ENCODE data around the gene SYNE1. TPM values are rescaled to one million over a fixed set of nuclear protein-coding genes. Genes with fewer than 3 reads are reported as not detected.

The SYNE1 gene
- total RNA-seq, 1 donor, result 143 TPM

Other genes with a start within 250 kb of the SYNE1 start
- 2.5 TPM for gene MYCT1, start 60.5 kb upstream of the SYNE1 start, total RNA-seq
- not detected for gene VIP, start 113.4 kb upstream of the SYNE1 start, total RNA-seq

Data from mononuclear cell (primary cell).